ENCODE results near the gene MATN3.

MATN3 gene

GRCh38 chr2:20005067-20005627 is 7.3 kb downstream of the MATN3 start:
- DNase-seq (ENCODE audit: low read depth in 1 of 2, low spot score in 1 of 2) = no peak

DNA sequence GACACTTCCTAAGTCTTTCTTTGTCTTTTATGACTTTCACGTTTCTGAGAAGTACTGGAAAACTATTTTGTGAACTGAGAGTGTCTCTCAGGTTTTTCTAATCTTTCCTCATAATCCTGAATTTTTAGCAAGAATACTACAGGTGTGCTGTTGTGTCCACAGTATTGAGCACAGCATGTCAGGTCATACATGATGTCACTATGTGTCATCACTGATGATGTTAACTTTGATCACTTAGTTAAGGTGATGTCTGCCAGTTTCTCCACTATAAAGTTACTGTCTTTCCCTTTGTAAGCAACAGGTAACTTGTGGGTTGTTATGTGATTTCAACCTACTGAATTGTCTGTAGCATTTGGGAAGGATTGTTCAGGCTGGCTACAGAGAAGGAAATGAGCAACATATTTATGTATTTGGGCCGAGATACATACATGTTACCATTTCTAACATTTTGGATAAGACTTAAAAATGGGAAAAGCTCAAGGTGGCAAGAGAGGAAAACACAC is 11.1 kb downstream of the MATN3 start:
- DNase-seq (ENCODE audit: low read depth in 1 of 2, low spot score in 1 of 2) = no peak

- no peak for DNase-seq (ENCODE audit: low read depth in 1 of 2, low spot score in 1 of 2)
Measured at GRCh38 chr2:19993731-19994130, 18.7 kb downstream of the MATN3 start.

- DNase-seq (ENCODE audit: low read depth in 1 of 2, low spot score in 1 of 2) = no peak
Measured at GRCh38 chr2:19991895-19992294, 20.6 kb downstream of the MATN3 start.

DNA sequence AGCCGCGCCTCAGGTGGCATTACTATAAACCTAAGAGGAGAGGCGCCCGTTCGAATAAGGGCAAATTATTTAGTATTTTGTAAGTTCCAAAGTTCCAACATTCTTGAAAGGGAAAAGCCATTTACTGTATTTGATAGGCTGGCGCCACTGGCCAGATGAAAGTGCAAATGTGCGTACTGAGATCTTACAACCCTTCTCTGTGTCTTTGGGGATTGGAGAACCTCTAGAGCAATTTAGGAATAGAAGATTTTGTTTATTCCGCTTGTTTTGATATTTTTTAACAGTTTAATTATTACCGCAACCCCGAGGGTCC is 22.1 kb downstream of the MATN3 start:
- DNase-seq (ENCODE audit: low read depth in 1 of 2, low spot score in 1 of 2) = peak in 1 of 2 donors; percentile 4

GRCh38 chr2:19989667-19990415 is 22.6 kb downstream of the MATN3 start, which contains the start of gene WDR35:
Gene WDR35 (minus strand): TSS chr2:19990105. CDS start chr2:19990015, 90 bp downstream.
- DNase-seq (ENCODE audit: low read depth in 1 of 2, low spot score in 1 of 2) = peak; percentile 84 to 88

DNA sequence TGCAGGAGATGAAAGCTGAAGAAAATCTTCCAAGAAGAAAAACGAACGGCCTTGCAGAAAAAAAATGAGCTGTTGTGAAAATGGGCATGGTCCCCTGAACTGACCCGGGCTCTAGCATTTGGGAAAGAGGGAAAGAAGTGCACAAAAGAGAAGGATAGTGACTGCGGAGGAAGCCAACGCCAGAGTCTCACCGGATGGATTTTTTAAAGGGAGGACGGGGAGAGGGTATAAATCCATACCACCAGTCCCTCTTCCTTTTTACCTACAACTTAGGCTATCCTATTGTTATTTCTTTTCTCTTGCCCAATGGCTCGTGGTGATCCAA is 23.2 kb downstream of the MATN3 start:
- no peak for DNase-seq (ENCODE audit: low read depth in 1 of 2, low spot score in 1 of 2)

DNA sequence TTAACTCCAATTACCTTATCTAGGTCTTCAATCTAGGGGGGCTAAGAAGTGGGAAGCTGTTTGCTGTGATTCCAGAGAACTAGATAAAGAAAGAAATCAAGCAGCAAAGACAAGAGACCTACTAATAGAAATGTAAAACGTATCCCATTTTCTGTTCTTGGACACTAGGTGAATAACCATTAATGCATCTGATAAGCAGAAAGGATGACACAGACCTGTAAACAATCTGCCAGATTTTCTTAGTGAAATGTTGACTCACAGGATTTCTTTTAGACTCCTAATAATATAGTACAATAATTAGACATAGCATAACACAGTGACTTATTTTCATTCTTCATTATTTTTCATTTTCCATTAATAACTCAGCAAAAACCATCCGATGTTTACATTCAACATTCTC is 23.9 kb downstream of the MATN3 start:
- DNase-seq (ENCODE audit: low read depth in 1 of 2, low spot score in 1 of 2) = no peak

DNA sequence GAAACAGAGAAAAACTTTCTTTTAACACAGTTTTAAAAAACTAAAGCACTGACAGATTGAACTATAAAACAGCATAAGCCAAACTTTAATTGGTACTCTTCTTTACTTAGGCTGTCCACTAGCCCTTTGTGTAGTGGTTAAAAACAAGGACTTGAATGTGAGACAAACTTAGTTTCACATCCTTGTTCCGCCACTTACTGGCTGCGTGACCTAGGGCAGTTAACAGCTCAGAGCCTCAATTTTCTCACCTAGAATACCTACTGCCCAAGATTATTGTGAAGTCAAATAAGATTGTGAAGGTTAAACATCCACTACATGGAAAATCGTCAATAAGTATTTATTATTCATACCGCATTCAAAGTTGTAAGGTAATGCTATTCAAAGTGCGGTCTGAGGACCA is 24.5 kb downstream of the MATN3 start:
- DNase-seq (ENCODE audit: low read depth in 1 of 2, low spot score in 1 of 2) = no peak

GRCh38 chr2:19982268-19982667 is 30.2 kb downstream of the MATN3 start:
- no peak for DNase-seq (ENCODE audit: low read depth in 1 of 2, low spot score in 1 of 2)

DNA sequence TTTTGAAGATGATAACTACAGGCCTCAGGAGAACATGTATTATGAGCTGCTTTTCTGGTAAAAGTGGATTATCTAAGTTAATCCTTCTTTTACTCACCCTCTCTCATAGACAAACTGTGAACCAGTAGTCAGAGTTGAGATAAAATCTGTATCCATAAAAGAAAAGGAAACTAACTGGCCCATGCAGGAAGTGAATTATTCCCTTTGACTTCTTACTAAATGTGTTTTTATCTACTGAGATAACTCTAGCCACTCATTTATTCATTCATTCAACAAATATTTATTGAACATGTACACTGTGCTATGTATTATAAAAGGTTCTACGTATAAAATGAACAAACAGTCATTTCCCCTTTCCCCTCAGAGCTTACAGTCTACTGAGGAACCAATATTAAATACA is 32.5 kb downstream of the MATN3 start:
- no peak for DNase-seq (ENCODE audit: low read depth in 1 of 2, low spot score in 1 of 2)

- DNase-seq (ENCODE audit: low read depth in 1 of 2, low spot score in 1 of 2) = no peak
Measured at GRCh38 chr2:19973466-19973865, 39.0 kb downstream of the MATN3 start.

- no peak for DNase-seq (ENCODE audit: low read depth in 1 of 2, low spot score in 1 of 2)
Measured at GRCh38 chr2:19971691-19972090, 40.8 kb downstream of the MATN3 start.

DNA sequence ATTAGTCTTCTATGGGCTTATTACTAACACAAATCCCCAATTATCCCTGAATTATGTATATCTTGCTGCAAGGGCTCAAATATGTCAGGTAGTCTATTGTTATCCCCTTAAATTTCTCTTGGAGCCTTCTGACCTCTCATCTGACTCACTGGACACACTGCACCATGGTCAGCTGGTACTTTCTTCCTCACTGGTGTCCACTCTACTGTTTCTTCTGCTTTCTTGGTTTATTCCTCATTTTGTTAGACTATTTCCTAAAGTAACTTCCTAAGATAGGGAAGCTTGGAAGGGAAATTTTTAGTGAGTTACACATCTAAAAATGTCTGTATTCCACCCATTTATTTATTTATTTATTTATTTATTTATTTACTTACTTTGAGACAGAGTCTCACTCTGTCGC is 49.1 kb downstream of the MATN3 start:
- DNase-seq (ENCODE audit: low read depth in 1 of 2, low spot score in 1 of 2) = no peak

GRCh38 chr2:19955544-19956422 is 56.7 kb downstream of the MATN3 start:
- DNase-seq (ENCODE audit: low read depth in 1 of 2, low spot score in 1 of 2) = peak in 1 of 2 donors; percentile 26

DNA sequence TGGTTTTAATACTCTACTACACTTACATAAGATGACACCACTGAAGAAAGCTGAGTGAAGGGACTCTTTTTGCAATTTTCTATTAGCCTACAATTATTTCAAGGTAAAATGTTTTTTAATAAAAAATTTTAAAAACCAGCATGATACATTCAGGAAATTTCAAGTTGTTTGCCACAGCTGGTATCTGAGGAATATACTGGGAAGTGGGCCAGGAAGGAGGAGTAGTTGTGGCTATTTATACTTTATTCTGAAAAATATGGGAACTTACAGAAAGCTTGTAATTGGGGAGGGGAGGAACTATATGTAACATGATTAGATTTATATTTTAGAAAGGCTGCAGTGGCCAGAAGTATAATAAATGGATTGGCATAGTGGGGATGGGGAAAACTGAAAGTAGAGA is 63.4 kb downstream of the MATN3 start:
- DNase-seq (ENCODE audit: low read depth in 1 of 2, low spot score in 1 of 2) = no peak

- no peak for DNase-seq (ENCODE audit: low read depth in 1 of 2, low spot score in 1 of 2)
Measured at GRCh38 chr2:19947184-19947940, 65.1 kb downstream of the MATN3 start.

DNA sequence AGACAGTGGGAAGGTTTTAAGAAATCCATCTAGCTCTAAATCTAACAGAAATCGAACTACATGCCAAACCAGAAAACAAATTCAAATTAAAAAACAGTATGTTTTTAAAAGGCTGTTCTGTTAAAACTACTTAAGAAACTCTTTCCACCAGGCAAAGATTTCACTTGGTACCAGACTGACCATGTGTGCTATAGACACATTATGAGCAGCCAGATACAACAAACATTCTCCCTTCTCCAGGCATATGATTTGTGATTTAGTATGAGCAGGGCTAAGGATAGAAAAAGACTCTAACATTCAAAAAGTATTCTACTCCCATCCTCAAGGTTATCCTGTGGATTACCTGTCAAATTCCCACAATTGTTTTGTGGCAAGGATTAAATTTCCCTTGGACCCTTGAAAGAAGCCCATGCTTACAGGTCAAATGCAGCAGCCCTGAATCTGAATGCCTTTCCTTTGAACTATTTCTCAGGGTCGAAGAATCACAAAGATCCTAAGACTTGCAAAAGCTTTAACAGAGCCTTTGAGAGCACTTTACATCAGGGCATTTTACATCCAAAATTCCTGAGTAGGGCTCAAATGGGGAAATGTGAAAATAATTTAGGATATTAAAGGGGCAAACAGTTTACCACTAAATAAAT is 68.1 kb downstream of the MATN3 start:
- DNase-seq (ENCODE audit: low read depth in 1 of 2, low spot score in 1 of 2) = no peak

DNA sequence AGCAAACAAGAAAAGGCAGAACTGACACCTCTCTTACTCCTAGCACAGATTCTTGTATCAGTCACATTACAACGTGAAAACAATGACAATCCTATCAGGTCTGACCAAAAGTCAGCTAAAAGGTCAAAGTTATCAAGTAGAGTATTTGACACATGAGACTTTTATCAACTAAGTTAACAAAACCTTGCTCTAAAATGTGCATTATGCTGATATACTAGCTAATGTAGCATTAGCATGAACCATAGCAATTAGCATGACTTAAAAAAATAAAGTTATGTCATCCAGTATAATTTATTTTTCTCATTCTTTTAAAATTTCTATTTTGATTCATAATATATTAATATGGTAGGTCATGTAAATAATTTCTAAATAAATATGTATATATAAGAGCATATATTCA is 69.3 kb downstream of the MATN3 start:
- DNase-seq (ENCODE audit: low read depth in 1 of 2, low spot score in 1 of 2) = no peak

DNA sequence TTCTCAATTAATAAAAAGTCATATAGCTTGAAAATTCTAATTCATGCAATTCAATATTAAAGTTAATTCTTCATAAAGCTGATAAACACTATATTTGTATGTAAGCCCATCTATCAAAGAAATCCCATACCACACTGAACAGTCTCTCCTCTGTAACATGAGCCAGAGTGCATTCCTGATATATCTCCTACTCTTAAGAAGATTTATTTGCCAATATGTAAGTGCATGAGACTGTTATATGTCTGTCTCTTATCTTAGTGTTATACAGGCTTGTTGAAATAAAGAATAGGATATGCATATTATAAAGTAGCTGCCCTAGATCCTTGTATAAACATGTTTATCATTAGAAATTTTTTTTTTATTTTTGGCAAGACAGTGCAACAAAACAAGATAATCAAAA is 70.3 kb downstream of the MATN3 start:
- DNase-seq (ENCODE audit: low read depth in 1 of 2, low spot score in 1 of 2) = no peak
